H1 (cell line): Measurements from ENCODE around the gene FCF1. TPM values are rescaled to one million over a fixed set of nuclear protein-coding genes. Genes with fewer than 3 reads are reported as not detected.

Source experiments
- CTCF ChIA-PET: fragments of 300-600 bp; sonication (Branson Sonifier 250); formaldehyde crosslinking; loops from one replicate; lab custom pipeline; 2021; ENCODE audit not compliant: partially characterized antibody; lab: Charles Lee
- POLR2A ChIA-PET: fragments of 300-600 bp; sonication (Branson Sonifier 250); formaldehyde crosslinking; loops from one replicate; lab custom pipeline; 2021; ENCODE audit warnings: inconsistent platforms; ENCODE audit not compliant: partially characterized antibody; lab: Charles Lee
- DNase-seq, 2 experiments: peaks; one replicate each; pipeline versions ENCODE4 v3.0.0 to v3.0.0-alpha.2; 2010 to 2022; ENCODE audit warnings: low spot score in 2 of 2, low read depth in 1 of 2, mixed read lengths in 1 of 2
- FAIRE-seq: peaks from 2 replicates; lab custom pipeline; 2011; peaks lifted over from hg19 to GRCh38; lab: Jason Lieb, UNC
- H2AFZ ChIP-seq: 2 replicates; pipeline ENCODE4 v1.8.1; 2012; ENCODE audit warnings: low read length, inconsistent platforms
- H2AK5ac ChIP-seq: 2 replicates; pipeline ENCODE4 v1.6.1; 2013; ENCODE audit warnings: low read depth, low read length
- H2BK120ac ChIP-seq: replicated peaks from 2 replicates; pipeline ENCODE3; 2013; ENCODE audit warnings: low read depth, low read length, inconsistent platforms
- H2BK12ac ChIP-seq: 2 replicates; pipeline ENCODE4 v1.6.1; 2013; ENCODE audit warnings: low read depth, low read length
- H2BK15ac ChIP-seq: 2 replicates; pipeline ENCODE4 v1.6.1; 2013; ENCODE audit warnings: low read length
- H2BK20ac ChIP-seq: 2 replicates; pipeline ENCODE4 v1.6.1; 2013; ENCODE audit warnings: low read length
- H2BK5ac ChIP-seq: 2 replicates; pipeline ENCODE4 v1.6.1; 2013; ENCODE audit warnings: low read depth, low read length
- H3K14ac ChIP-seq: 2 replicates; pipeline ENCODE4 v1.6.1; 2013; ENCODE audit warnings: inconsistent platforms; ENCODE audit not compliant: insufficient read length
- H3K18ac ChIP-seq: 2 replicates; pipeline ENCODE4 v1.6.1; 2013; ENCODE audit warnings: low read length; ENCODE audit errors: extremely low read depth
- H3K23ac ChIP-seq: 2 replicates; pipeline ENCODE4 v1.6.1; 2013; ENCODE audit warnings: inconsistent platforms; ENCODE audit not compliant: insufficient read length
- H3K23me2 ChIP-seq: 2 replicates; pipeline ENCODE4 v1.6.1; 2013; ENCODE audit warnings: low read depth, low read length
- H3K27ac ChIP-seq: 2 replicates; pipeline ENCODE4 v1.6.1; 2011; ENCODE audit warnings: low read depth, low read length, inconsistent platforms
- H3K27me3 ChIP-seq, 4 experiments: replicated peaks in 1 of 4; 1 replicate in 1 of 4; 2 replicates in 3 of 4; pipeline versions ENCODE4 v1.6.1 to v1.8.1; 2011 to 2013; ENCODE audit warnings: low read length in 3 of 4, mild to moderate bottlenecking in 3 of 4, inconsistent platforms in 2 of 4, mixed read lengths in 2 of 4, moderate library complexity in 1 of 4; ENCODE audit not compliant: control insufficient read depth in 3 of 4, insufficient read depth in 3 of 4; ENCODE audit errors: extremely low read depth in 1 of 4
- H3K36me3 ChIP-seq, 4 experiments: 2 replicates each; pipeline versions ENCODE4 v1.6.1 to v1.8.1; 2011 to 2013; ENCODE audit warnings: mild to moderate bottlenecking in 4 of 4, low read length in 3 of 4, moderate library complexity in 2 of 4, control low read depth in 1 of 4, inconsistent platforms in 1 of 4; ENCODE audit not compliant: insufficient read depth in 4 of 4, control insufficient read depth in 2 of 4
- H3K4ac ChIP-seq: replicated peaks from 2 replicates; pipeline ENCODE3; 2013; ENCODE audit warnings: low read length, low read depth, mixed read lengths, inconsistent platforms; ENCODE audit not compliant: insufficient read length
- H3K4me1 ChIP-seq, 4 experiments: replicated peaks in 1 of 4; 1 replicate in 1 of 4; 2 replicates in 3 of 4; pipeline versions ENCODE4 v1.6.1 to v1.8.1; 2011 to 2013; ENCODE audit warnings: low read length in 3 of 4, inconsistent platforms in 2 of 4, mixed read lengths in 1 of 4; ENCODE audit not compliant: insufficient read depth in 4 of 4, control insufficient read depth in 3 of 4
- H3K4me2 ChIP-seq, 2 experiments: 2 replicates each; pipeline versions ENCODE4 v1.6.1 to v1.8.1; 2011 to 2013; ENCODE audit warnings: low read depth in 2 of 2, low read length in 2 of 2, control low read depth in 1 of 2, inconsistent platforms in 1 of 2, mild to moderate bottlenecking in 1 of 2; ENCODE audit not compliant: insufficient read depth in 1 of 2
- H3K4me3 ChIP-seq, 4 experiments: fragments of 200-600, 300-600 bp in 1 of 4; sonication (generic), shearing (Covaris generic), sonication (Bioruptor Twin) in 1 of 4; 2 replicates each; pipeline versions ENCODE4 v1.5.1 to v1.8.1; 2011 to 2016; ENCODE audit warnings: low read length in 4 of 4, low read depth in 3 of 4, control low read depth in 2 of 4, inconsistent platforms in 2 of 4, mild to moderate bottlenecking in 2 of 4, mixed read lengths in 1 of 4, moderate library complexity in 1 of 4; ENCODE audit not compliant: insufficient read depth in 2 of 4; ENCODE audit errors: extremely low read depth in 1 of 4
- H3K56ac ChIP-seq: replicated peaks from 2 replicates; pipeline ENCODE3; 2013; ENCODE audit warnings: low read depth, mild to moderate bottlenecking, mixed read lengths, low read length, inconsistent platforms; ENCODE audit not compliant: insufficient read length
- H3K79me1 ChIP-seq: 2 replicates; pipeline ENCODE4 v1.6.1; 2013; ENCODE audit warnings: low read depth, low read length, control low read depth
- H3K79me2 ChIP-seq, 2 experiments: 2 replicates each; pipeline versions ENCODE4 v1.6.1 to v1.8.1; 2012 to 2013; ENCODE audit warnings: low read length in 2 of 2, mild to moderate bottlenecking in 2 of 2, inconsistent platforms in 1 of 2; ENCODE audit not compliant: insufficient read depth in 2 of 2, control insufficient read depth in 1 of 2
- H3K9ac ChIP-seq, 4 experiments: replicated peaks in 1 of 4; 1 replicate in 1 of 4; 2 replicates in 3 of 4; pipeline versions ENCODE4 v1.6.1 to v1.8.1; 2011 to 2013; ENCODE audit warnings: low read depth in 3 of 4, low read length in 3 of 4, control low read depth in 2 of 4, mild to moderate bottlenecking in 2 of 4, moderate library complexity in 2 of 4, inconsistent platforms in 1 of 4; ENCODE audit errors: extremely low read depth in 1 of 4
- H3K9me3 ChIP-seq, 2 experiments: 2 replicates each; pipeline versions ENCODE4 v1.6.1 to v1.8.1; 2012 to 2013; ENCODE audit warnings: mild to moderate bottlenecking in 2 of 2, moderate library complexity in 2 of 2, control low read depth in 1 of 2, inconsistent platforms in 1 of 2, low read depth in 1 of 2, low read length in 1 of 2, mixed read lengths in 1 of 2; ENCODE audit not compliant: insufficient read depth in 2 of 2
- H4K20me1 ChIP-seq, 2 experiments: replicated peaks in 1 of 2; 2 replicates each; pipeline versions ENCODE3 to v1.8.1; 2011 to 2013; ENCODE audit warnings: inconsistent platforms in 2 of 2, low read length in 2 of 2, mild to moderate bottlenecking in 1 of 2; ENCODE audit not compliant: insufficient read depth in 2 of 2, control insufficient read depth in 1 of 2
- H4K5ac ChIP-seq: 2 replicates; pipeline ENCODE4 v1.6.1; 2013; ENCODE audit warnings: low read length, low read depth, mixed read lengths, inconsistent platforms; ENCODE audit not compliant: insufficient read length
- H4K8ac ChIP-seq: 2 replicates; pipeline ENCODE4 v1.8.0; 2013; ENCODE audit warnings: mild to moderate bottlenecking, moderate library complexity, low read length, inconsistent platforms; ENCODE audit not compliant: insufficient read depth; ENCODE audit errors: extremely low read depth
- H4K91ac ChIP-seq: replicated peaks from 2 replicates; pipeline ENCODE3; 2013; ENCODE audit warnings: low read length, mixed read lengths, inconsistent platforms; ENCODE audit not compliant: insufficient read length
- CHD1 ChIP-seq: IDR thresholded peaks from 2 replicates; pipeline ENCODE4 v1.6.1; 2012; ENCODE audit warnings: low read depth, low read length, improper control_type of control experiment
- EP300 ChIP-seq, 2 experiments: IDR thresholded peaks; 1 replicate in 1 of 2; 2 replicates in 1 of 2; pipeline ENCODE4 v1.6.1; 2011 to 2012; ENCODE audit warnings: low read depth in 2 of 2, low read length in 2 of 2, mild to moderate bottlenecking in 2 of 2, borderline replicate concordance in 1 of 2, inconsistent platforms in 1 of 2, moderate library complexity in 1 of 2
- GTF2F1 ChIP-seq: IDR thresholded peaks from 2 replicates; pipeline ENCODE4 v1.6.1; 2012; ENCODE audit warnings: low read depth, low read length, improper control_type of control experiment, borderline replicate concordance
- TBP ChIP-seq: IDR thresholded peaks from 2 replicates; pipeline ENCODE4 v1.6.1; 2011; ENCODE audit warnings: low read depth, low read length, improper control_type of control experiment
- polyA plus RNA-seq, 7 experiments: library from polyadenylated mRNA; depleted of rRNA in 3 of 7; stranded (reverse) in 5 of 7; unstranded in 2 of 7; fragments of >200 nt in 5 of 7; fragments of 200-250 nt in 2 of 7; gene quantifications; 1 replicate in 5 of 7; 2 replicates in 1 of 7; 4 replicates in 1 of 7; pipeline versions ENCODE4 v1.2.1 to v1.2.3, GENCODE V29; 2011 to 2013; ENCODE audit warnings: missing spikeins in 2 of 7, mixed read lengths in 2 of 7
- total RNA-seq: library from RNA; stranded (reverse); fragmentation: NEBNext Ultra II Directional; extraction: Animal tissue kit (Norgen Biotek cat#: 25700); gene quantifications from 2 replicates; pipeline ENCODE4 v1.2.1, GENCODE V29; 2021
- TF ChIP-seq, protein P1 (sequence below): IDR thresholded peaks from 2 replicates; pipeline ENCODE4 v1.6.1; 2012; ENCODE audit warnings: inconsistent platforms

FCF1 gene
- total and polyA plus RNA-seq, 2 of the 8 experiments (the other 6 are each of a cell fraction or from before 2014, with no cell fraction given), result 48.1 to 84.3 TPM

- no peak for FAIRE-seq
- POLR2A ChIA-PET, result no interaction called here
Measured at GRCh38 chr14:74720526-74720925, 7.6 kb downstream of the FCF1 start.

More at GRCh38 chr14:74720526-74720925, 7.6 kb downstream of the FCF1 start:
- H2AFZ ChIP-seq, result no peak overlapping the region
- CTCF ChIA-PET, result no interaction called here
- H3K79me1 ChIP-seq, result no peaks in the 10 kb centered on the region
- H4K20me1 ChIP-seq, result peaks cover 0 to 1% of the 10 kb centered on the region in 2 experiments
- no peak overlapping the region for H2BK120ac ChIP-seq
- H3K9ac ChIP-seq, result no peak overlapping the region
- no peak overlapping the region for H3K56ac ChIP-seq
- no peak overlapping the region for H2BK5ac ChIP-seq
- no peak for DNase-seq
- no peak overlapping the region for H3K23ac ChIP-seq
- H3K4me1 ChIP-seq, result no peaks in the 10 kb centered on the region
- H3K23me2 ChIP-seq, result no peaks in the 10 kb centered on the region
- no peak overlapping the region for H4K5ac ChIP-seq
- no peak for TF ChIP-seq TBP
- TF ChIP-seq, protein P1, sequence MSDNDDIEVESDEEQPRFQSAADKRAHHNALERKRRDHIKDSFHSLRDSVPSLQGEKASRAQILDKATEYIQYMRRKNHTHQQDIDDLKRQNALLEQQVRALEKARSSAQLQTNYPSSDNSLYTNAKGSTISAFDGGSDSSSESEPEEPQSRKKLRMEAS, result no peak
- TF ChIP-seq EP300 (IDR thresholded peaks at IDR 0.05; ENCODE audit: borderline replicate concordance in 1 of 2, low read depth in 2 of 2, low read length in 2 of 2), result no peak
- no peak for TF ChIP-seq GTF2F1
- TF ChIP-seq CHD1, result no peak
- H3K18ac ChIP-seq, result no peak overlapping the region
- H3K14ac ChIP-seq, result no peak overlapping the region
- H2BK20ac ChIP-seq, result no peak overlapping the region
- H3K4me2 ChIP-seq, result no peak overlapping the region
- H2BK12ac ChIP-seq, result no peak overlapping the region
- no peak overlapping the region for H2BK15ac ChIP-seq
- H3K27ac ChIP-seq, result no peak overlapping the region
- no peak overlapping the region for H3K4ac ChIP-seq
- no peak overlapping the region for H4K91ac ChIP-seq
- no peaks in the 10 kb centered on the region for H3K27me3 ChIP-seq
- peaks cover 0 to 27% (median 7%) of the 10 kb centered on the region in 4 experiments; a peak in 6 of 8 replicates for H3K36me3 ChIP-seq
- no peak overlapping the region for H4K8ac ChIP-seq
- no peaks in the 10 kb centered on the region for H3K9me3 ChIP-seq
- no peak overlapping the region for H2AK5ac ChIP-seq
- no peaks in the 10 kb centered on the region for H3K79me2 ChIP-seq
- no peak overlapping the region for H3K4me3 ChIP-seq
